DND-41 (cell line): ENCODE results near the gene ADK.

Experiments used
- ATAC-seq: fragments of 200-7000 bp; cut with Tn5 transposase; 3 replicates; pipeline ENCODE4 v1.9.1; 2021; ENCODE audit warnings: low read depth; ENCODE audit not compliant: insufficient read depth
- DNase-seq: peaks from one replicate; pipeline ENCODE4 v3.0.0-alpha.2; 2020
- H2AFZ ChIP-seq: 2 replicates; pipeline ENCODE4 v1.6.0; 2012; ENCODE audit warnings: low read depth, low read length
- H3K27ac ChIP-seq: 2 replicates; pipeline ENCODE4 v1.5.1; 2012; ENCODE audit warnings: low read length, inconsistent platforms
- H3K27me3 ChIP-seq: fragments of 200-600 bp; sonication (generic); 2 replicates; pipeline ENCODE4 v1.6.0; 2012; ENCODE audit warnings: low read length, mild to moderate bottlenecking, inconsistent platforms; ENCODE audit not compliant: insufficient read depth, poor library complexity
- H3K36me3 ChIP-seq: 2 replicates; pipeline ENCODE4 v1.5.1; 2012; ENCODE audit warnings: low read length, inconsistent platforms; ENCODE audit not compliant: insufficient read depth
- H3K4me1 ChIP-seq: 2 replicates; pipeline ENCODE4 v1.5.1; 2012; ENCODE audit warnings: mild to moderate bottlenecking, low read length; ENCODE audit not compliant: insufficient read depth
- H3K4me2 ChIP-seq: 2 replicates; pipeline ENCODE4 v1.6.0; 2012; ENCODE audit warnings: mild to moderate bottlenecking, moderate library complexity, low read length, inconsistent platforms; ENCODE audit not compliant: insufficient read depth
- H3K4me3 ChIP-seq, 2 experiments: fragments of 200-600 bp in 1 of 2; shearing (Covaris generic) in 1 of 2; 2 replicates each; pipeline ENCODE4 v1.5.1; 2012 to 2016; ENCODE audit warnings: inconsistent platforms in 2 of 2, low read length in 2 of 2, mild to moderate bottlenecking in 2 of 2, low read depth in 1 of 2, moderate library complexity in 1 of 2
- H3K79me2 ChIP-seq: 2 replicates; pipeline ENCODE4 v1.6.0; 2012; ENCODE audit warnings: low read length, inconsistent platforms; ENCODE audit not compliant: insufficient read depth
- H3K9ac ChIP-seq: 2 replicates; pipeline ENCODE4 v1.6.0; 2012; ENCODE audit warnings: low read depth, mild to moderate bottlenecking, inconsistent platforms, low read length, moderate library complexity
- H3K9me3 ChIP-seq: 2 replicates; pipeline ENCODE4 v1.5.1; 2012; ENCODE audit warnings: low read length, moderate library complexity, mild to moderate bottlenecking, inconsistent platforms; ENCODE audit not compliant: insufficient read depth, severe bottlenecking
- H4K20me1 ChIP-seq: 2 replicates; pipeline ENCODE4 v1.6.0; 2012; ENCODE audit warnings: low read length; ENCODE audit not compliant: insufficient read depth
- EZH2 ChIP-seq: IDR thresholded peaks from 3 replicates; pipeline ENCODE4 v1.6.1; 2012; ENCODE audit warnings: borderline replicate concordance, low read depth, mild to moderate bottlenecking, moderate library complexity, low read length, inconsistent platforms; ENCODE audit not compliant: severe bottlenecking
- TF ChIP-seq, protein P1 (sequence below): IDR thresholded peaks from 2 replicates; pipeline ENCODE4 v1.5.1; 2012; ENCODE audit warnings: borderline replicate concordance, low read length, moderate library complexity, mild to moderate bottlenecking; ENCODE audit not compliant: poor library complexity, severe bottlenecking; ENCODE audit errors: extremely low read depth

ADK gene

DNA sequence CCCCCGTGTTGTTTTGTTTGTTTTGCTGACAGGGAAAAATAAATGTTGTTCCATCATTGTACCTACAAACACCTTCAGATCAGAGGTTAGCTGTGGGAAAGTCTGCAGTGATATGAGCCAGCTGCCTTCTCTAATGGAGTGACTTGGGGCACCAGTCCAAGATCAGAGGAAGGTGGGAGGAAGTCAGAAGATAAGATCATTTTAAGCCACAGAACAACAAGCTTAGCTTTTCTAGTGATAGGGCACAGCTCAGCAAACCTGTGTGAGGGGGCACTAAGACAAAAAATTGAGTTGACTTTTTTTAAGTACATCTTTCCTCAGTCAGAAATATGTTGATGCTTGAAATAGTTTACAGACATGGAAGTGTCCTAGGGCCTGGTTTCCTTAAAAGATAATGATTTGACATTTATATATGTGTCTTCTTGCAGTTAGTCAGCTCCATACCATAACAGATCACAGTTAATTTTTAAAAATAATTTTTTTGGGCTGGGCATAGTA, 435.1 kb downstream of the ADK start:
- peak overlapping the region; percentile 84 for H3K4me2 ChIP-seq
- TF ChIP-seq, protein P1, sequence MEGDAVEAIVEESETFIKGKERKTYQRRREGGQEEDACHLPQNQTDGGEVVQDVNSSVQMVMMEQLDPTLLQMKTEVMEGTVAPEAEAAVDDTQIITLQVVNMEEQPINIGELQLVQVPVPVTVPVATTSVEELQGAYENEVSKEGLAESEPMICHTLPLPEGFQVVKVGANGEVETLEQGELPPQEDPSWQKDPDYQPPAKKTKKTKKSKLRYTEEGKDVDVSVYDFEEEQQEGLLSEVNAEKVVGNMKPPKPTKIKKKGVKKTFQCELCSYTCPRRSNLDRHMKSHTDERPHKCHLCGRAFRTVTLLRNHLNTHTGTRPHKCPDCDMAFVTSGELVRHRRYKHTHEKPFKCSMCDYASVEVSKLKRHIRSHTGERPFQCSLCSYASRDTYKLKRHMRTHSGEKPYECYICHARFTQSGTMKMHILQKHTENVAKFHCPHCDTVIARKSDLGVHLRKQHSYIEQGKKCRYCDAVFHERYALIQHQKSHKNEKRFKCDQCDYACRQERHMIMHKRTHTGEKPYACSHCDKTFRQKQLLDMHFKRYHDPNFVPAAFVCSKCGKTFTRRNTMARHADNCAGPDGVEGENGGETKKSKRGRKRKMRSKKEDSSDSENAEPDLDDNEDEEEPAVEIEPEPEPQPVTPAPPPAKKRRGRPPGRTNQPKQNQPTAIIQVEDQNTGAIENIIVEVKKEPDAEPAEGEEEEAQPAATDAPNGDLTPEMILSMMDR: no peak
- ATAC-seq (peak; percentile 94), DNase-seq (peak; percentile 76)
- peak overlapping the region; percentile 54 for H3K9ac ChIP-seq
- no peaks in the 10 kb centered on the region for H3K79me2 ChIP-seq
- H4K20me1 ChIP-seq: no peaks in the 10 kb centered on the region
- H3K27me3 ChIP-seq: no peaks in the 10 kb centered on the region
- H3K4me3 ChIP-seq: peak overlapping the region; percentile 14 to 55; a peak in 3 of 4 replicates
- no peaks in the 10 kb centered on the region for H3K9me3 ChIP-seq
- H2AFZ ChIP-seq: peak overlapping the region; percentile 49; the same call in 1 of the 2 replicates
- H3K36me3 ChIP-seq: no peaks in the 10 kb centered on the region
- H3K27ac ChIP-seq: peak overlapping the region; percentile 92
- peaks cover 53% of the 10 kb centered on the region for H3K4me1 ChIP-seq

DNA sequence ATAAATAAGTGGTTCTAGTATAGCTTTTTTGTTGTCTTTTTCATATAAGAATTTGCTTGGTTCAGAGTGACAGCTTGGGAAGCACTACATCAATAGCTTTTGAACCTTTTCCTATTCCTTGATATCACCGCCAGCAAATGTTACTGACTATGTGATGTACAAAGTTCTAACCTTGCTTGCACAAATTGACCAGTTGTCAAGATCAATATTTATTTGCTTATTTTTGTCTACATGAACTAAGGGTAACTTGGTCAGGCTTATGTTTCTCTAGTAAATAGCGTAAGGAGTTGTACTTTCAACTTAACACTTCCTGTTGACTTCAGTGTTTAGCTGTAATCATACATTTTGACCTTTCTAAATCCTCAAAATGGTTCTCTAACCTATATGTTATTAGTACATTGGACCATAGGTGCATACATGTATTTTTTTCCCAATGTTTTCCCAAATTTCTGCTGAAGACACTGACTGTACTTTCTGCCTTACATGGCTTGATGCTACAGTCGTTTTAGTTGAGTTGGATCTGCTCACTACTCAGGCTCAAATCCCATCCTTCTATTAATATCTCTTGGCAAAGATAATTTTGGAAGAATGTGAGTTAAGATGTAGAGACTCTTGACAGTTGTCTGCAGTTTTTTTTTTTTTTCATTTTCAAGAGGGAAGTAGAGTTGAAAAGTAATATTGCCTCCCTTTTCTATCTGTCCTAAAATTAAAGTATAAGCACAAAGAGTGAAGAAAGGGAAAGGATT, 436.3 kb downstream of the ADK start:
- Histone ChIP-seq H3K36me3 (no peaks in the 10 kb centered on the region), H3K27ac (peak overlapping the region; percentile 22; the same call in 1 of the 2 replicates), H3K79me2 (no peaks in the 10 kb centered on the region), H2AFZ (no peak overlapping the region), H3K9ac (no peak overlapping the region), H3K4me3 (no peak overlapping the region), H3K9me3 (no peaks in the 10 kb centered on the region), H3K4me1 (peaks cover 53% of the 10 kb centered on the region), H3K4me2 (no peak overlapping the region), H4K20me1 (no peaks in the 10 kb centered on the region), H3K27me3 (no peaks in the 10 kb centered on the region)
- DNase-seq (no peak), ATAC-seq (no peak)
- no peak for TF ChIP-seq EZH2
- TF ChIP-seq, protein P1: no peak

DNA sequence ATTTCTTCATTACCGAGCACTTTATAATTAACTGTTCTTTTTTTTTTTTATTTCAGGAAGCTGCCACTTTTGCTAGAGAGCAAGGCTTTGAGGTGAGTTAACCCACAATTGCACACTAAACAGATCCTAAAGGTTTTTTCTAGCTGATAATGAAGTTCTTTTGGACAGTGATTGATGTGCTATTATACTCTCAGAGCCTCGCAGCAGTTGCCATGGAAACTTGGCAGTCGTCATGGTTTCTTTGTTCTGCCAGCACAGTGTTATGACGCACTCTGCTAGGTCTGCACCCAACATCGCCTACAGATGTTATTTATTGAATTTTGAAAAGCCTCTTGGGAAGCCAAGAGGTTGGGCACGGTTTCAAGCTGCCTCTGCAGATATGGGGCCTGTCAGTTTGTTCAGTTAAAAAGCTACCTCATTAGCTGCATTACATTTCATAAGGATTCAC, 438.2 kb downstream of the ADK start:
- no peaks in the 10 kb centered on the region for H3K27me3 ChIP-seq
- ATAC-seq (peak; percentile 45), DNase-seq (peak; percentile 75)
- no peaks in the 10 kb centered on the region for H3K36me3 ChIP-seq
- H3K4me1 ChIP-seq: peaks cover 46% of the 10 kb centered on the region
- H3K4me2 ChIP-seq: no peak overlapping the region
- H3K9ac ChIP-seq: no peak overlapping the region
- no peak overlapping the region for H3K4me3 ChIP-seq
- no peaks in the 10 kb centered on the region for H3K9me3 ChIP-seq
- no peaks in the 10 kb centered on the region for H3K79me2 ChIP-seq
- H2AFZ ChIP-seq: no peak overlapping the region
- no peak overlapping the region for H3K27ac ChIP-seq
- no peaks in the 10 kb centered on the region for H4K20me1 ChIP-seq
- TF ChIP-seq, protein P1: no peak
- TF ChIP-seq EZH2: no peak

DNA sequence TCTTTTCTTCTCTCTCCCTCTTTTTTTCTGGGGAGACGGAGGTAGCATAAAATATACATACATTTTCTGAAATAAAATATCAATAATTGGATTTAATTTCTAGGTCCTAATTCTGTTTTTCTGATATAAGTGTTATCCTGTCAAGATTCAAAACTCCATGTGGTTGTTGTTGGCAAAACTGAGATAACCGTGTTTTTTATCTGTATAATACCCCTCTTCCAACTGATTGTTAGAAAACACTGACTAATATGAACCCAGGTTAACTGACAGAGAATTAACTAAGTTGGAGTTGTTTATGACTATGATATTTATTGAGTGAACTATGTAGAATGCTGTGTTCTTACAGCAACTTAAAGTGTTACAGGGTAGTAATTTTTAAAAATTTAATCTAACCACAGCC, 438.8 kb downstream of the ADK start:
- no peak for ATAC-seq
- TF ChIP-seq, protein P1: no peak
- no peak for TF ChIP-seq EZH2
- Histone ChIP-seq H3K79me2 (no peaks in the 10 kb centered on the region), H3K36me3 (no peaks in the 10 kb centered on the region), H3K9ac (no peak overlapping the region), H2AFZ (no peak overlapping the region), H3K27me3 (no peaks in the 10 kb centered on the region), H3K9me3 (no peaks in the 10 kb centered on the region), H3K4me2 (no peak overlapping the region), H3K27ac (no peak overlapping the region), H4K20me1 (no peaks in the 10 kb centered on the region), H3K4me1 (peaks cover 40% of the 10 kb centered on the region), H3K4me3 (no peak overlapping the region)
- DNase-seq: no peak
